IPS DF 19.7 (cell line): ENCODE results near the gene BTBD18.

Experiments
- DNase-seq: peaks from one replicate; pipeline ENCODE4 v3.0.0-alpha.2; 2013; ENCODE audit warnings: low read depth, low spot score

BTBD18 gene

GRCh38 chr11:57775491-57775890 lies 23.9 kb upstream of the BTBD18 start:
- DNase-seq, result no peak

DNA sequence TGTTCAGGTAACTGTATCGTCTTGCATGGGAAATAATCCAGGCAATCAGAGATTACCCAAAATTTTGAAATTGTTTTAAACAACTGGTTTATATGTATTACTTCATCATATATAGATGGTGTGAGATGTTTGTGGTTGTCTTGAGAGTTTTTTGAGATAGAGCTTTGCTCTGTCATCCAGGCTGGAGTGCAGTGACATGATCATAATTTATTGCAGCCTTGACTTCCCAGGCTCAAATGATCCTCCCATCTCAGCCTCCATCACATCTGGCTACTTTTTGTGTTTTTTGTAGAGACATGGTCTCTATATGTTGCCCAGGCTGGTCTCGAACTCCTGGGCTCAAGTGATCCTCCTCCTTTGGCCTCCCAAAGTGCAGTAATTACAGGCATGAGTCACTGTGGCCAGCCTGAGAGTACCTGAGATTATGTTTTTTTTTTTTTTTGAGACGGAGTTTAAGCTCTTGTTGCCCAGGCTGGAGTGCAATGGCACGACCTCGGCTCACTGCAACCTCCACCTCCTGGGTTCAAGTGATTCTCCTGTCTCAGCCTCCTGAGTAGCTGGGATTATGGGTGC lies 21.5 kb upstream of the BTBD18 start:
- DNase-seq, result no peak

GRCh38 chr11:57772562-57772961 lies 20.9 kb upstream of the BTBD18 start:
- DNase-seq, result no peak

GRCh38 chr11:57771365-57771764 lies 19.7 kb upstream of the BTBD18 start:
- DNase-seq, result no peak

DNA sequence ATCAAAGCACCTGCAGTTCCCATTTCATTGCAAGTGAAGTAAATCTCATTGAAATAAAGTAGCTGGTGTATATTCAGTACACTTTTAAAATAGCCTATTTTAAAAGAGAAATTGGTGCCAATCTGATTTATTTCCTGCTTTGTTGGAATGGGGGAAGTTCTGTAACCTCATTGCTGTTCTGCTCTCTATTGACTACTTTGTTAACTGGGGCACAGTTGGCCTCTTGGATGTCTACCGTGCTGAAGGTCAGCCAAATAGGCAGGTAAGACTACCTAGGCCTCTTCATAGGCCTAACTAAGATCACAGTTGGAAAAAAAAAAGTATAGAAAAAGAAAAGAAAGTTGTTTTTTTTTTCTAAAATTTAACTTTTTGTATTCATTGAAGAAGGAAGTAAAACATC lies 19.2 kb upstream of the BTBD18 start:
- DNase-seq, result no peak

GRCh38 chr11:57764972-57765371 lies 13.4 kb upstream of the BTBD18 start:
- DNase-seq, result no peak

DNA sequence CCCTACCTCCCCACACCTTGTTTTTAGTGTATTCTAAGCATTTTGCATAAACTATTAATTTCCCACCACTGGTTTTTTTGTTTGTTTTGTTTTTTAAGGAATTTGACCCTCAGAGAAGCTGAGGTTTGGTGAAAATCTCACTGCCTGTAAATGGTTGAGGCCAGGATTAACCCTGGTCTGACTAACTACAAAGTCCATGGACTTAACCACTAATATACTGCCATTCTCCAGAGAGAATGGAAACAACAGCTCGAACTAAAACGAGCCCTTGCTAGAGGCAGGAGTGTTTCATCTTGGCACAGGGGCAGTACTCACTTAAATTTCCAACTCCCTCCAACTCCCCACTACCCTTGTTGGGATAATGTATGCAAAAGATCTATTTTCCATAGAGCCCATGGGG lies 12.9 kb upstream of the BTBD18 start:
- DNase-seq, result no peak

DNA sequence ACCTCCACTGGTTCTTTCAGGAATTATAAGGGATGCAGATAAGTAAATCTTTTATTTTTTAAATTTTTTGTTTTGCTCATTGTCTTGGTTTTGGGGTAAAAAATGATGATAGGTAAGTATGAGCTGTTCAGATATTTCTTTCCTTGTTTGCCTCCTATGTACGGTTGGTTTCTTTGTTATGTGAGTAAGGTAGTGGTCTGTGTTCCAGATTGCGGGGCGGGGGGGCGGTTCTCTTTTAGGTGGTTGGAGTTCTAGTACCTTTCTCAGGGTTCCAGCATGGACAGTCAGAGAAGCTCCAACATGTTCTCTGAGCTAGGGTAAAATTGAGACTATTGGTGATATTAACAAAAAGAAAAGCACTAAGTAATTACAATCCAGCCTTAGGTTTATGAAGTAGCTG lies 12.4 kb upstream of the BTBD18 start:
- no peak for DNase-seq

- no peak for DNase-seq
These were observed 11.9 kb upstream of the BTBD18 start for GRCh38 chr11:57763568-57763967.

GRCh38 chr11:57762235-57762861 lies 10.7 kb upstream of the BTBD18 start:
- no peak for DNase-seq

- peak; percentile 91 for DNase-seq
These were observed 9.9 kb upstream of the BTBD18 start, which contains the start of gene CTNND1 for GRCh38 chr11:57761301-57762234. CTNND1 (plus strand) TSS chr11:57761802; CDS start chr11:57791479, 29,677 bp downstream.

DNA sequence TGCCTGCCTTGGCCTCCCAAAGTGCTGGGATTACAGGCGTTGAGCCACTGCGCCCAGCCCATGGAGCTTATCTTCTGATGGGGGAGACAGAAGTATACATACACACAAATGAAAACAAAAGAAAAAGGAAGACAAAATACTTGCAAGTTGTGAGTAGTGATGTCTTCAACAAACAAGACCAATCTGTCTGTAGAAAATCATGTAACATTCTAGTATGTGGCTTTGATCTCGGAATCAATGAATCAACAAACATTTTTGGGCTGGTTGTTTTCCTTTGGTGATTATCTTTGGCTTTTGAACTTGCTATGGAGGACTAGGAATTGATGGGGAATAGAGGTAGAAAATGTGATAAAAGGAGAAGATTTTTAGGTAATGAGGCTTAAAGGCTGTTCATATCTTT lies 6.6 kb upstream of the BTBD18 start:
- no peak for DNase-seq

DNA sequence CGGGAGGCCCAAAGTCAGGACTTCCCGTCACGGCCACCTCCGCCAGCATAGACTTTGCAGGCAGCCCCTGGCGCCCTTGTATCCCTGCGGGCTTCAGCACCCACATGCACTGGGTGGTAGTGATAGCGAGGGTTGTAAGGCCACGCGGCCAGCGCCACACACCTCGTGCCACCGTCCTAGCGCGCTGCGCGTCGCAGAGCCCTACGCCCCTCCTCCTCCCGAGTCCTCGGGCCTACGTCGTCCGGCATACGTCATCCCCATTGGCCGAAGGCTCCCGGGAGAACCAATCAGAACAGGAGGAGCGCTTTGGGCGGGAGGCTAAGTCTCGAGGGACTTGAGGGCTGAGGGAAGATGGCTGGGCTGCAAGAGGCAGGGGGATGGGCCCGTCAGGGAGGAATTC lies 1.3 kb upstream of the BTBD18 start:
- DNase-seq, result no peak

- no peak for DNase-seq
These were observed 443 bp downstream of the BTBD18 start for GRCh38 chr11:57751176-57751575.

GRCh38 chr11:57746920-57747319 lies 4.7 kb downstream of the BTBD18 start:
- no peak for DNase-seq

- no peak for DNase-seq
These were observed 6.4 kb downstream of the BTBD18 start for GRCh38 chr11:57745206-57745605.

- DNase-seq, result no peak
These were observed 7.3 kb downstream of the BTBD18 start for GRCh38 chr11:57744357-57744756.

- no peak for DNase-seq
These were observed 9.5 kb downstream of the BTBD18 start for GRCh38 chr11:57742087-57742452.

DNA sequence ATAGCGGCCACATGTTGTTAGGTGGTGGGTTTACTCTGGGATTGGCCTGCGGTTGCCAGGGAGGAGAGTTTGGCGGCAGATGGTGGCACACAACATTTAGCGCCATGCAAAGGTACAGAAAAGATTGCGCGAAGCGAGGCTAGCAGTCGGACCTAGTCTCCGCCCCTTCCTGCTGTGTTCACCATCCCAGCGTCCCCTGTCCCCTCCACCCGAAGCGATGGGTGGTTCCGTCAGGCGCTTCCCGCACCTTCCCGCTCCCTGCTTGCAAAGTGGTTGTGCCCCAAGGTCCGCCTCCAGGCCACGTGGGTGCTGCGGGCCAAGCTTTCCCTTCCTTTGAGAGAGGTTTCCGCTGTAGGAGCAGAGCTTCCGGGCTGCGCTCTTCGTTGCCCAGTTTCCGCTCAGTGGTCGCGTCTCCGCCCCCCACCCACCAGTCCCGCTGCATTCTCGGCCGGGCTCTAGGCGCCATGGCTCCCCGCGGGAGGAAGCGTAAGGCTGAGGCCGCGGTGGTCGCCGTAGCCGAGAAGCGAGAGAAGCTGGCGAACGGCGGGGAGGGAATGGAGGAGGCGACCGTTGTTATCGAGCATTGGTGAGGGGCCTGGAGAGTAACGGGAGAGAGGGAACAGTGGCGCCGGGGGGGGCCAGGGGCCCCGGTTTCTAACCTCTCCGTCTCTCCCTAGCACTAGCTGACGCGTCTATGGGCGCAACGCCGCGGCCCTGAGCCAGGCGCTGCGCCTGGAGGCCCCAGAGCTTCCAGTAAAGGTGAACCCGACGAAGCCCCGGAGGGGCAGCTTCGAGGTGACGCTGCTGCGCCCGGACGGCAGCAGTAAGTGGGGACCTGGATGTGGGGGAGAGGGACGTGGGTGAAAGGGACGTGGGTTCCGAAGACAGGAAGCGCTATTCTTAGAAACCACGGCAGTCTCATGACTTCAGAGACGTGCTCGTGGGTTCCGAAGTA lies 10.2 kb downstream of the BTBD18 start, which contains the start of gene SELENOH:
TSS of gene SELENOH (plus strand) at position 360 of the 955 bp plus-strand sequence. CDS start at position 465, 105 bp downstream.
- peak; percentile 95 for DNase-seq

- DNase-seq, result no peak
These were observed 15.9 kb downstream of the BTBD18 start for GRCh38 chr11:57735619-57736298.

DNA sequence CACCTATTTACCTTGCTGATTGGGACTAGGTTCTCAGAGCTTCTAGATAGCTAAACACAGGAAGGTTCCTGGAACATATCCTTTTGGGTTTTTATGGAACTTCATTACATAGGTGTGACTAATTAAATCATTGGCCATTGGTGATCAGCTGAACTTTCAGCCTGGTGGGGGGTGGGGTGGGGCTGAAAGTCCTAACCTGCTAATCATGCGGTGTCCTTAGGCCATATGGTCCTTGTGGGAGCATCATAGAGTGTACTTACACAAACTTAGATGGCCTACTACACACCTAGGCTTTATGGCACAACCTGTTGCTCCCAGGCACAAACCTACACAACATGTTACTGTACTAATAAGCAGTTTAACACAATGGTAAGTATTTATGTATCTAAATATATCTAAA lies 19.0 kb downstream of the BTBD18 start:
- no peak for DNase-seq
